ENCODE measurements around the gene HIBADH. TPM values are rescaled to one million over a fixed set of nuclear protein-coding genes. Genes with fewer than 3 reads are reported as not detected.
A peak's percentile ranks its signal among the peaks of the same experiment; 100 is the strongest.
"Not testable (repeated sequence)": the region's sequence is repeated elsewhere in the genome, so short reads cannot be mapped to it uniquely, and the experiment has no call there.

HIBADH gene
- total RNA-seq, 1 donor from 2014 or later, result 79.8 TPM

GRCh38 chr7:27639048-27639447 lies 23.6 kb downstream of the HIBADH start:
- not testable (repeated sequence) for DNase-seq (ENCODE audit: low spot score); ATAC-seq

- no peak for DNase-seq (ENCODE audit: low spot score)
- ATAC-seq, result no peak
These were observed 26.2 kb downstream of the HIBADH start for GRCh38 chr7:27636326-27637006.

DNA sequence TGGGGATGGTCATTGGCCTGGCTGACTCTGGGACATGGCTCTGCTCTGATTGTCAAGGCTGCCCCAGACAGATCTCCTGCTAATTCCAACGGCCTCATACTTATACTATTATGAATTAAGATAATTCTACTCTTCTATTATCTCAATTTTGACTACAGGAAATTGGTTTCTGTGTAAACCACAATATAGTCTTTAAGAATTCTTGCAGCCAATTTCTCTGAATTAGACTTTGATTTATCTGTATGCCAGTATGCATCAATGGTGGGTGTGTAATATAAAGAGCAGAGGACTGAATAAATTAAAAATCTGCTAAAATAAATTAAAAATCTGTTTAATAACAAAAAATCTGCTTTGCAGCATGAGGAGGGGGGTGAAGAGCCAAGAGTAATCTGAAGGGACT lies 27.0 kb downstream of the HIBADH start:
- ATAC-seq, result no peak
- no peak for DNase-seq (ENCODE audit: low spot score)

DNA sequence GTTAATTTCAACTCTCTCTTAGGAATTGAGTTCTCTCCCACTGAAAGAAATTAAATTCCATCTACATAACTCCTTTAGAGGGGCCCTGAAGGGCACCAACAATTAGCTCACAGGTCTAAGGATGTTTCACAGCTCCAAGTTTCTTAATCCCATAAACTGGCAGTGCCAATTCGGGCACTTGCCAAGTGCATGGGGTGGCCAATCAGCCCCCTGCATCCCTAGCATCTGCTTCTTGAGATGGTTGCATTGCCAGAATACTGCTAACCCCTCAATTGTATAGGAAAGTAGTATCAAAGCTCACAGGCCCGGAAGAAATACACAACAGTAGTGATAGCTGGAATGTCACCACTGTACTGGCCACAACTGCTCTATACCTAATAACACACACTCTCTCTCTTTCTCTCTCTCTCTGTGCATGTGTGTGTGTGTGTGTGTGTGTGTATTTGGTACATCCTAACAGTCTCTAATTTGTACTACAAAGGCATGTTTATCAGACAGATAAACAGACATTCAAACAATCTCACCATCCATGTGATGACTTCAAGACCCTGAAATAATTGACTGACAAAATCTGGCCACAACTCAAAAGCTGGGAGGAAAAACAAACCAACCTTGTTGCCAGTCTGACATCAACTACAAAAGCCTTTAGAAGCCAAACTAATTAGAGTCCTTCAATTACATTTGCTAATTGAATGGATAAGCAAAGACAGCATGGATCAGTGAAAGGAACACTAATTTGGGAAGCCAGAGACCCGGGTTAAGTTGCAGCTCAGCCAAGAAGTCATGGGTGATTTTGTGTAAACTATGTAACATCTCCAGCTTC lies 27.8 kb downstream of the HIBADH start:
- ATAC-seq (peak; percentile 25), DNase-seq (ENCODE audit: low spot score) (no peak)

GRCh38 chr7:27633062-27633461 lies 29.6 kb downstream of the HIBADH start:
- no peak for ATAC-seq
- no peak for DNase-seq (ENCODE audit: low spot score)

- no peak for ATAC-seq
- DNase-seq (ENCODE audit: low spot score), result no peak
These were observed 31.3 kb downstream of the HIBADH start for GRCh38 chr7:27631391-27631790.

GRCh38 chr7:27627146-27627545 lies 35.5 kb downstream of the HIBADH start:
- DNase-seq (ENCODE audit: low spot score) (no peak), ATAC-seq (no peak)

GRCh38 chr7:27619492-27619891 lies 43.2 kb downstream of the HIBADH start:
- no peak for ATAC-seq
- no peak for DNase-seq (ENCODE audit: low spot score)

- peak; percentile 90 for DNase-seq (ENCODE audit: low spot score)
- ATAC-seq, result peak; percentile 96
These were observed 44.9 kb downstream of the HIBADH start for GRCh38 chr7:27617651-27618381.

DNA sequence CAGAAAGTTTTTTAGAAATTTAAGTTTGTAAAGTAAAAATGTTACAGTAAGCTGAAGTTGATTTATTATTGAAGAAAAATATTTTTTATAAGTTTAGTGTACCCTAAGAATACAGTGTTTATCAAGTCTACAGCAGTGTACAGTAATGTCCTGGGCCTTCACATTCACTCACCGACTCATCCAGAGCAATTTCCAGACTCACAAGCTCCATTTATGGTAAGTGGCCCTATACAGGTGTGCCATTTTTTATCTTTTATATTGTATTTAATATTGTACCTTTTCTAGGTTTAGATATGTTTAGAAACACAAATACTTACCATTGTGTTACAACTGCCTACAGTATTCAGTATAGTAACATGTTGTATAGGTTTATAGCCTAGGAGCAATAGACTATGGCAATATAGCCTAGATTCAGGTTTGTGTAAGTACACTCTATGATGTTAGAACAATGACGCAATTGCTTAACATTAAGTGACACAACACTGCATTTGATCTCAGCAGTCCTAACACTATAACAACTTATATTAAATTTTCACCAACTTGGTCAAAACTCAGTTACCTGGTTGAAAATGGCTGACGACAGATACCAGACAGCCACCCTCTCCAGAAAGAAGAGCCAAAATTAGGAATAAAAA lies 45.7 kb downstream of the HIBADH start:
- DNase-seq (ENCODE audit: low spot score) (no peak), ATAC-seq (peak; percentile 33)

GRCh38 chr7:27616186-27616491 lies 46.5 kb downstream of the HIBADH start:
- DNase-seq (ENCODE audit: low spot score) (no peak), ATAC-seq (no peak)

- no peak for ATAC-seq
- no peak for DNase-seq (ENCODE audit: low spot score)
These were observed 47.1 kb downstream of the HIBADH start for GRCh38 chr7:27615420-27616185.

DNA sequence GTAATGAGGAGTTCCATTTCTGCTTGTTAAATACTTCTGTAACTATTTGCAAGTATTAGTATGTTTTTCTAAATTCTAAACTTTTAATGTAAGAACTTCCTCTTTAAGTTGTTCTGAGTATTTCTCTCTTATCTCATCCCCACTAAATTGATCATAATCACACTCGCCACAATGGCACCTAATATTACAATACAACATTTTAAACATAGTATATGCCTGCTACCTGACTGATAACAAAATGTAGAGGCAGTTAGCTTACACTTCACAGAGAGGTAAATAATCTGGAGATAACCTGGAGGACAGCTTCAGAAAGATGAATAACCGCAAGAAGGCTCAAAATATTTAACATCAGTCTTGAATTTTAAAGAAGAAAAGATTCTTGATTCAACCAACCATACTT lies 48.6 kb downstream of the HIBADH start:
- DNase-seq (ENCODE audit: low spot score) (no peak), ATAC-seq (no peak)

DNA sequence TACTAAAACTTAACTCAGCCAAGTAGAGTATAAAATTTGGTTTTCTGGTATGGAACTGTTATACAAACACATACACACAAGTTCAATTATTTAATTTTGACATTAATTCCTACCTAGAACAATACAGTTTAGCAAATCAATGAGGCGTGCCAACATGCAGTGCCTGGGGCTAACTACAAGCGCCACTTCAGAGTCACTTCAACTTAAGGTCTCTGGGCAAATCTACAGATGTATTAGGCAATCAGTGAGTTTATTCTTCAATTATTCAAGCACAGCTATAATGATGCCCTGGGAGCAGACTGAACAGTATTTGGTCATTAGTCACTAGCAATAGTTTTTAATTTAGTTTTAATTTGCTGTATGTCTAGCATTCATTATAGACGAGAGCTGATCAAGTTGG lies 51.6 kb downstream of the HIBADH start:
- ATAC-seq, result peak; percentile 58
- no peak for DNase-seq (ENCODE audit: low spot score)

DNA sequence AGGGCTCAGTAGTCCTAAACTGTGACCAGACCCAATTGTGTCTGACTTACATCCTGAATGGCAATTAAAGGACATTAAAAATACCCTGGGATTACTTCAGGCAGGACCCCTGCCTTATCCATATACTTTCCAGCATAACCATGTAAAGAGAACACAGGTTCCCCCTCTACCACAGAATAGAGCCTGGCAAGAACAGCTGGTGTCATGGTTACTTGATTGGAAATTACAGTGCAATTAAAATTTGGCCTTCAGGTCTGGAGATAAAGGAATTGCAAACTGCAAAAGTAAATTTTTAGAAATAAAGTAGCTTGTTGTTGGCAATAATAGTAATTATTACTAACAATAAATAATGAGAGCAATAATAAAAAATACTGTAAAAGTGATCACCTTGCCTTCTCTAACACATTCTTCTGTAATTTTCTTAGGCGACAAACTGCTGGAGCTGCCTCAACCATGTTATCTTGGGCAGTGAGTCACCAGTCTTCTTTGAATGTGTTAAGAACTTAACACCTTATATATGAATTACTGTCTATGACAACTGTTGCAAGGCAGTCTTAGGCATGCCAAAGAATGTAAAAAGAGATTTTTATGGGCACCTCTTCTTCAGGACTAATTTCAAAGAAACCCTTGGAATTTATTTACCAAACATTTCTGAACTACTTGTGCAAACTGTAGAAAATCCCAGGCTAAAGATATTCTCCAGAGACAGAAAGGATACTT lies 53.7 kb downstream of the HIBADH start:
- no peak for ATAC-seq
- DNase-seq (ENCODE audit: low spot score), result no peak

DNA sequence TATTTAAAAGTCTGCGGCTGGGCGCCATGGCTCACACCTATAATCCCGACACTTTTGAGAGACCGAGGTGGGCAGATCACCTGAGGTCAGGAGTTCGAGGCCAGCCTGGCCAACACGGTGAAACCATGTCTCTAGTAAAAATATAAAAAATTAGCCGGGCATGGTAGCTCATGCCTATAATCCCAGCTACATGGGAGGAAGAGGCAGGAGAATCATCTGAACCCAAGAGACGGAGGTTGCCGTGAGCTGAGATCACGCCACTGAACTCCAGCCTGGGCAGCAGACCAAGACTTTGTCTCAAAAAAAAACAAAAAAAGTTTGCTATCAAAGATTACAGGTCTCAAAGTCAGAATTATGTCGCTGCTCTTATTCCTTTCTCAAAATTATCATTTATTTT lies 55.5 kb downstream of the HIBADH start:
- peak; percentile 49 for DNase-seq (ENCODE audit: low spot score)
- ATAC-seq, result peak; percentile 10

GRCh38 chr7:27606270-27607209 lies 56.1 kb downstream of the HIBADH start:
- ATAC-seq, result peak; percentile 79

GRCh38 chr7:27605689-27606269 lies 56.9 kb downstream of the HIBADH start:
- DNase-seq (ENCODE audit: low spot score) (no peak), ATAC-seq (peak; percentile 61)

More at GRCh38 chr7:27606270-27607209, 56.1 kb downstream of the HIBADH start:
- peak; percentile 82 for DNase-seq (ENCODE audit: low spot score)
